Germinal center (tissue), 1 donor: ENCODE data around the gene NANOS1.
A peak's percentile ranks its signal among the peaks of the same experiment; 100 is the strongest.
"Not testable (repeated sequence)": the region's sequence is repeated elsewhere in the genome, so short reads cannot be mapped to it uniquely, and the experiment has no call there.

Experiments
- DNase-seq: peaks from one replicate; pipeline ENCODE4 v3.0.0; 2012; ENCODE audit warnings: mixed read lengths, low spot score

NANOS1 gene

DNA sequence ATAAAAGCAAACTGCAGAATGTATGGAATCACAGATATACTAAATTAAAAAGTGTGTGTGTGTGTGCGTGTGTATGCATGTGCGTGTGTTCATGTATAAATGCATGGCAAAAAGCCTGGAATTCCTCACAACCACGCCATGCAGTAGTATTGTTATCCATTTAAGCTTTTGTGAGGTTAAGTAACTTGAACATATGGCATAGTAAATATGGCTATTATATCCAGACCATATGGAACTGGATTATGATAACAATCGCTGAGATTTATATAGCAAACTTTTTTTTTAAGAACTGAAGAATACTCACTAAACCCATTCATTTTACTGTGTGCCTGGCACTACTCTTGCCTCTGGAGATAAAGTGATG is 22.3 kb upstream of the NANOS1 start:
- no peak for DNase-seq

DNA sequence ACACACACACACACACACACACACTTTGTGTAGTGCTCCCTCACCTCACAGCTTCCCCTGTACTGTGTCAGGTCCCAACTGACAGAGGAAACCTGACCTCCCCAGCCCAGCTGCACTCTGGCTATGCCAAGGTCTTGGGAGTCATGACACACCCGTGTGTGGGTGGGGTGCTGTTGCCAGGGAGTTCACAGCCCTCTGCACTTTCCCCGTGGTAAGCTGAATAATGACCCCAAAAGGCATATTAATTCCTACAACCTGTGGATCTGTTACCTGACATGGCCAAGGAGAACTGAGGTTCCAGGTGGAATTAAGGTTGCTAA is 8.9 kb upstream of the NANOS1 start:
- no peak for DNase-seq

DNA sequence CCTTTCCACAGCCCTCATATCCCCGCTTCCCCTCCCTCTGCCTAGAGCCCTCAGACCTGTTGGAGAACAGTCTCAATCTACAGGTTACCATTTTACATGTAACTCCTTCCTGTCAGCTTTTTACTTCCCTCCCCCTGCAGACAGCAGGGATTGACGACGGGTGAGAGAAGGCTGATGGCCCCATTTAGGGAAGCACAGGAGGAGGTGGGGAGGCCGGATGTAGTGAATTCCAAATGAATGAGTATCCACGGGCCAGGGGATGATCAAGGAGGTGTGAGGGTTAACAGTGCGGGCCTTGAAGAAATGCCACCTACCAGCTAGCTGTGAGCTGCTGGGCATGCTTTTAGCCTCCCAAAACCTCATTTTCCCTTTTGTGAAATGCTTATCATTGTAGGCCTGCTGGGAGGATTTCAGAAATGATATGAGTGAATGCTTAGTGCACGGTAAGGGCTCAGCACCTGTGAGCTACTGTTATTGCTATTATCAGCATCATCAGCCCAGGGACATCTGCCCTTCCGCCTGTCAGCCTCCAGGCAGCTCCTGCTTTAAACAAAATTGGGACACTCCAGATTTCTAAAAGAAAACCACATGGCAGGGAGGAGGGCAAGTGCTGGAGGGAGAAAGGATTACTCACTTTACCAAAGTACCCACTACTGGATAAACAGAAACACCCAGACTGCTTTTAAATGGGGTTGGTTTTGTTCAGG is 6.5 kb upstream of the NANOS1 start:
- DNase-seq, result no peak

DNA sequence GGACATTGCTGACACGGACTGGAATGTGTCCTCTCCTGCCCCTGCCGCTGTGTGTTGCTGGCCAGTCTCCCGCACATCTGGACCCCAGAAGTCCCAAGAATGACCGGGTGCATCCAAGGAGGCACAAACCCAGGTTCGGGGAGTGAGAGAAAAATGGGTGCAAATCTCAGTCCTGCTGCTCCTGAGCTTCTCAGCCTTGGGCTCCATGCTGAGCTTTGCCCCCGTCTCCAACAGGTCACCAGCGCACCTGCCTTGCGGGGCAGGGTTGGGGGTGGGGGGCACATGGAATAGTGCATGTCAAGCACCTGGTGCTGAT is 6.0 kb upstream of the NANOS1 start:
- DNase-seq, result no peak

GRCh38 chr10:119024882-119025281 is 4.6 kb upstream of the NANOS1 start:
- DNase-seq, result no peak

GRCh38 chr10:119025336-119025735 is 4.2 kb upstream of the NANOS1 start:
- DNase-seq, result no peak

DNA sequence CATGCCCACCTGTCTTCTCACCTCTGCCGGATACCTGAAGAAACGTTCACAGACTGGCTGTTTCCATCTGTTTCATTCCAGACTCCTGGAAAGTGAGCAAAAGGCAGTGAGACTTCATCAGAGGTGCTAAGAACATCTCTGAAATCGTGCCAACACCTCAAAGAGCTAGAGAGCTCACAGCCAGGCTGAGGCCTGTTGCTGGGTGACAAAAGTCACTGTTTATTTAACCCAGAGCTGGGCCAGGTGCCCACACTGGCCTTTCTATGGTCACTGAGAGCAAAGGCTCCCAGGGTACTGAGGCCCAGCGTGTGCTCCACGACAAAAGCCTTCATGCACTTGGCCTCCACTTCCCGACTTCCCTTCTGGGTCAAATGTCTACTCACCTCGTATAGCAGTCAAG is 3.7 kb upstream of the NANOS1 start:
- no peak for DNase-seq

DNA sequence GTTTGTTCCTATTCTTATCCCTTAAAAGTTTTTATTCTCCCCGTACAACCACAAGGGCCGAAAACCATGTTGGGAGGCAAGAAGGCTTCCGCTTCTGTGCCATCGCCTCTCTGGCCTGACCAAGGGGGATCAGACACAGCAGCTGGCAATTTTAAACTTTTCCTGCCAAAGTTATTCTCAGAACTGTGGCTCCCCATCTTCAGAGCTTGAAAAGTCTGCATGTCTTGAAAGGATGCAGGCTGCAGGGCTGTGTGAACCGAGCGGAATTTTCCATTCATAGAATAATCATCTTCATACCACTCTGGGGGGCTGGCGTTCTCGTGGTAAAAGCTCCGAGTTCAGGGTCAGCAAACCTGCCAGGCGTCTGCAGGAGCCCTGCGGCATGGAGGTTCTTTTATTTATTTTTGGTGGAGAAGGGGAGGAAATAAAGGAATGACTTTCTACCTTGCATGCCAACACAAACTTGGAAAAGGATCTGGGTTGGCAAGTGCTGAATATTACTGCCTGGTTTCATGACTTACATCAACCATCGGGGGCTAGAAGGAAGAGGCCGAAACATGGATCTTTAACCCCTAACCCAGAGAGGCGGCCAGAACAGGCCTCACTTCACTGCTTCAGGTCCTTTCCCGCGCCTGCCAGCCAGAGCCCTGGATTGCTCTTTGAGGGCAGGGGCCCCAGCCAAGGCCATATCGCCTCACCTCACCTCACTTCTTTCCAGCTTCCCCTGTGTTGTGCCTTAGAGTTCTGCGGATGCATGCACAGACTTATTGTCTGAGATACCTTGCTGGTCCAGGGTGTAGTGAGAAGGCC is 3.0 kb upstream of the NANOS1 start:
- no peak for DNase-seq

DNA sequence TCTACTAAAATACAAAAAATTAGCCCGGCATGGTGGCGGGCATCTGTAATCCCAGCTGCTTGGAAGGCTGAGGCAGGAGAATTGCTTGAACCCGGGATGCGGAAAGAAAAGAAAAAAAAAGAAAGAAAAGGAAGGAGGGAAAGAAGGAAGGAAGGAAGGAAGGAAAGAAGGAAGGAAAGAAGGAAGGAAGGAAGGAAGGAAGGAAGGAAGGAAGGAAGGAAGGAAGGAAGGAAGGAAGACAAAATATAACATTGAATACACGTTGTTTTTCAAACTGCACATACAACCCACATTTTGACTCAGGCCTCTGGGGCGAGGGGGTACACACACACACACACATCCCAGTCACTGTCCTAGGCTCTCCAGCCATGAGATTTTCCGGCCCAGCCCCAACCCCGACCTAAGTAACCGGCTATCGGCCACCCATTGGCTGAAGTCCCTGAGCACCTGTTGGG is 1.0 kb upstream of the NANOS1 start:
- not testable (repeated sequence) for DNase-seq

DNA sequence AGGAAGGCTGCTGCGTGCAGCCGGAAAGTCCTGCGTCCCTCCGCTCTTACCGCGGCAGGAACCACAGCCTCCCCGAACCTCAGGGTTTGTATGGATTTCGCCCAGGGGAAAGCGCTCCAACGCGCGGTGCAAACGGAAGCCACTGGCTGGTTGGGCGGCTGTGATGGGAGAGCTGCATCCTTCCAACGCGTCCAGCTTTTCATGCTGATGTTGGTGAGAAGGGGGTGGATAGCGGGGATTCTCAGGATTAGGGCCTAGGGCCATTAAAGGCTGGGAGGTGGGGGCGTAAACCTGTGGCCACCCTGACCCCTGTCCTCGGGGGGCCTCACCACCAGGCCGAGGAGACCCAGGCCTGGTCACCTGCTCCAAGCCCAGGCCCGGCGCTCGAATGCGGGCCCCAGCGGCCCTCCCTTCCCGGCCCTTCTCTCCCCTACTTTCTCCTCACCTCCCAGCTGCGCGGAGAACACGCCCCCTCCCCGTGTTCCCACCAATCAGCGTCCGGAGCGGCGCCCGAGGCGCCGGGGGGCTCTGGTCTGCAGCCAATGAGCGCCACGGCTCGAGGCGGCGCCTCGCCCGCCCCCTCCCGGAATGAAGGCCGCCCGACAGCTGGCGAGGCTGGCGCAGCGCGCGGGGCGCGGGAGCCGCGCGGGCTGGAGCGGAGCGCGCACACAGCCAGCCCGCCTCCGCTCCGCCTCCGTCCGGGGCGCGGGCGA is 458 bp upstream of the NANOS1 start:
- DNase-seq, result peak; percentile 97

DNA sequence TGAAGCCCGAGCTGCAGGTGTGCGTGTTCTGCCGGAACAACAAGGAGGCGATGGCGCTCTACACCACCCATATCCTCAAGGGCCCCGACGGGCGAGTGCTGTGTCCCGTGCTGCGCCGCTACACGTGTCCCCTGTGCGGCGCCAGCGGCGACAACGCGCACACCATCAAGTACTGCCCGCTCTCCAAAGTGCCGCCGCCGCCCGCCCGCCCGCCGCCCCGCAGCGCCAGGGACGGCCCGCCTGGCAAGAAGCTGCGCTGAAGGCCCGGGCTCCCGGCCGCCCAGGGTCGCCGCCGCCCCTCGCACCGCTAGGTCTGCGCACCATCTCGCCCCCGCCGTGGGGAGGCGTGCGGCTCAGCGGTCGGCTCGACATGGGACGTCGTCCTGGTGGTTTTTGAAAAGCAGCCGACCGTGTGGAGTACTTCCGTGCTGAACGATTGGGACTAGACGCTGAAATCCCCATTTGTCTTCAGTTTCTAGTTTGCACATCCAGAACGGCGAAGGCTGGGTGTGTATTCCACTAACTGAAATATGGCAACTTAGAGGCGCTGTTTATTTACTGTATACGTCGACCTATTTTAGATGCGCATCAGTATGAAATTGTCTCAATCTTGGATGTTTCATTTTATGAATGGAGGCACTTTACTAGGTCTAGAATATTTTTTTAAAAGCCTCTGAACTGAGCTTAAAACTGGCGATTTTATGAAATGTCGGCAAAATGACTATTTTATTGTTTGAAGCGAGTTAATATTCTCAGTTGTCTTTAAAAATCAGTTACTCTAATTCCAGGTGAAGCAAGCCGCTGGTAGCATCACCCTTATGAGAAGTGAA is 1.1 kb downstream of the NANOS1 start:
- peak; percentile 79 for DNase-seq

DNA sequence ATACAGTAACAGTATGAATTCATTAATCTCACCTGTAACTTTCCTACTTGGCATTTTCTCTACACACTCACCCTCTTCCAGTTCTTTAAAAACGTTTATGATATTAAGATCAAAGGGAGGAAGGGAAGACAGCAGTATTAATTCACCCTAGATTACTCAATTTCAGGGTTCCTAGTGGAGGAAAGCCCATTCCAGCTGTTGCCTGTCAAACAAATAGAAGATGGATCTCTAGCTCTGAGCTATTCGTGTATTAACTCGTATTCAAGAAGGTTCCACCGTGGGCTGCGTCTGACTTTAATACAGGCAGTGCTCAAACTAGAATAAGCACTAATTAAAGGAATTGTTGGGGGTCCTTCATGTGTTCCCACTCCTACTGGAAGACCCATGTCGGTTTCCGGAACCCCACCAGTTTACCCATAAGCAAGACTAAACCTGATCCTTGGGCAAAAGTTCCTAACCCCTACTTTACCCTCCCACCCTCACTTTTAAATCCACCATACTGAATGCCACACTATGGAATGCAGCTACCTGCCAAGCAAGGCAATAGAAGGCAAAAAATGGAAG is 2.1 kb downstream of the NANOS1 start:
- DNase-seq, result no peak

DNA sequence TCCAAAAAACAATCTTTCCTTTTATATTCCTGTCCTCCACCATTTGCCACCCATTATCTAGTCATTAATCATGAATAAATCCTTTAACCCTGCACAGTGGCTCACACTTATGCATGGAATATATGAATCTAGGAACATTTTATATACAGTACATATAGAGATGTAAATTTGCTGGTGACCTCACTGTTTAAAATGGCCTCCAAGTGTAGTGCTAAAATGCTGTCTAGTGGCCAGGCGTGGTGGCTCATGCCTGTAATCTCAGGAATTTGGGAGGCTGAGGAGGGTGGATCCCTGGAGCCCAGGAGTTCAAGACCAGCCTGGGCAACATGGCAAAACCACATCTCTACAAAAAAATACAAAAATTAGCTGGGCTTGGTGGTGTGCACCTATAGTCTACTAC is 9.6 kb downstream of the NANOS1 start:
- DNase-seq, result no peak

DNA sequence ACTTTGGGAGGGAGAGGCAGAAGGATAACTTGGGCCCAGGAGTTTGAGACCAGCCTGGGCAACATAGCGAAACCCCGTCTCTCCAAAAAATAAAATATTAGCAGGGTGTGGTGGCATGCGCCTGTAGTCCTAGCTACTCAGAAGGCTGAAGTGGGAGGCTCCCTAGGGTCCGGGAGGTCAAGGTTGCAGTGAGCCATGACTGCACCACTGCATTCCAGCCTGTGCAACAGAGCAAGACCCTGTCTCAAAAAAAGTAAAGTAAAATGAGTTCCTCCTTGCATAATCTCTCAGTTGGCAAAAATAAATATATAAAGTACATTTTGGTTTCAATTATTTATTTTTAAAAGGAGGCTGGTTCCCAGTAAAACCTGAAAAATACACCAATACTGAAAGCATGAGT is 11.8 kb downstream of the NANOS1 start:
- DNase-seq, result no peak

DNA sequence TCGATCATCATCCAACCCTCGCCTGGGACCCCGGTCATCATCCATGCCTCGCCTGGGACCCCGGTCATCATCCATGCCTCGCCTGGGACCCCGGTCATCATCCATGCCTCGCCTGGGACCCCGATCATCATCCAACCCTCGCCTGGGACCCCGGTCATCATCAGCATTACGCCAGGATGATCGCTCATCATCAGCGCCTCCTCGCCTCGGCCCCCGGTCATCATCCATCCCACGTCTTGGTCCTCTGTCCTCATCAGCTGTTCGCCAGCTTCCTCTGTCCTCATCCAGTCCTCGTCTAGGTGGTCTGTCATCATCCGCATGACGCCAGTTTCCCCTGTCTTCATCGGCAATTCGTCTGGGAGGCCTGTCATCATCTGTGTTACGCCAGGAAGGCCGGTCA is 12.7 kb downstream of the NANOS1 start:
- no peak for DNase-seq

DNA sequence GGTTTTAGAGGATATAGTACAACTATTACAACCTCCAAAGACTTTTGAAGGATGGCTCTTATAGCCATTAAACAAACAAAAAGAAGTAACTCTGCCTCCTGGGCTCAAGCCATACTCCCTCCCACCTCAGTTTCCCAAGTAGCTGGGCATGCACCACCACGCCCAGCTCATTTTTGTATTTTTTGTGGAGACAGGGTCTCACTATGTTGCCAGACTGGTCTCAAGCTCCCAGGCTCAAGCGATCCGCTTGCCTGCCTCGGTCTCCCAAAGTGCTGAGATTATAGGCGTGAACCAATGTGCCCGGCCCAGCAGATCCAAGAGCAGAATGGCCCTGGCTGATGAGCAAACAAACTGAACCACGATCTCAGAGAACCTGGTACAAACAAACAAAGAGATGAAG is 16.0 kb downstream of the NANOS1 start:
- no peak for DNase-seq

DNA sequence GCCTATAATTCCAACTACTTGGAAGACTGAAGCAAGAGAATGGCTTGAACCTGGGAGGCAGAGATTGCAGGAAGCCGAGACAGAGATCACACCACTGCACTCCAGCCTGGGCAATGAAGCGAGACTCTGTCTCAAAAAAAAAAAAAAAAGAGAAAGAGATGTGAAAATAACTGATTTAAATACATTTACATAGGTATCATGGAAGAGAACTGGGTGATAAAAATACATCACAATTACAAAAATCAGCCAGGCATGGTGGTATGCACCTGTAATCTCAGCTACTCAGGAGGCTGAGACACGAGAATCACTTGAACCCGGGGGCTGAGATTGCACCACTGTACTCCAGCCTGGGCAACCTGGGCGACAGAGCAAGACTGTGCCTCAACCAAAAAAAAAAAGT is 19.8 kb downstream of the NANOS1 start:
- peak; percentile 34 for DNase-seq

- DNase-seq, result no peak
Measured at GRCh38 chr10:119049777-119050176, 20.3 kb downstream of the NANOS1 start.

DNA sequence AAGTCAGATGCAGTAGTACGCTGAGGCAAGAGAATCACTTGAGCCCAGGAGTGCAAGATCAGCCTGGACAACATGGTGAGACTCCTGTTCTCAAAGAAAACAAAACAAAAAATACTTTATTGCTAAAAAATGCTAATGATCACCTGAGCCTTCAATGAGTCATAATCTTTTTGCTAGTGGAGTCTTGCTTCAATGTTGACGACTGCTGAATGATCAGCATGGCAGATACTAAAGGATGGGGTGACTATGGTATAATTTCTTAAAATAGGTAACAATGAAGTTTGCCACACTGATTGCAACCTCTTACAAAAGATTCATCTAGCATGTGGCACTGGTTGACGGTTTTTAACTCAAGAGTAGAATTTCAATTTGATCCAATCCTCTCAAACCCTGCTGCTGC is 22.3 kb downstream of the NANOS1 start:
- DNase-seq, result no peak

DNA sequence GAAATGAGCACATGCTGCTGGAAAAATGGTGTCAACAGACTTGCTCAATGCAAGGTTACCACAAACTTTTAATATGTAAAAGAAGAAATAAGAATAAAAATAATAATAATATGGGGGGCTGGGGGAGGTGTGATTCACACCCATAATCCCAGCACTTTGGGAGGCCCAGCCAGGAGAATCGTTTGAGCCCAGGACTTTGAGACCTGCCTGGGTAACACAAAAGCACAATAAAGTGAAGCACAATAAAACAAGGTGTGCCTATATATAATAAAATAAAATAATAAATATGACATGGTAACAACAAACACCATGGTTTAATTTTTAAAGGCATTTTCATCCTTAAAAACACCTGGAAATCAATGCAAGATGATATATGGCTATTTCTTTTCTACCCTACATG is 26.0 kb downstream of the NANOS1 start:
- DNase-seq, result no peak

GRCh38 chr10:119058010-119058409 is 28.5 kb downstream of the NANOS1 start:
- no peak for DNase-seq

DNA sequence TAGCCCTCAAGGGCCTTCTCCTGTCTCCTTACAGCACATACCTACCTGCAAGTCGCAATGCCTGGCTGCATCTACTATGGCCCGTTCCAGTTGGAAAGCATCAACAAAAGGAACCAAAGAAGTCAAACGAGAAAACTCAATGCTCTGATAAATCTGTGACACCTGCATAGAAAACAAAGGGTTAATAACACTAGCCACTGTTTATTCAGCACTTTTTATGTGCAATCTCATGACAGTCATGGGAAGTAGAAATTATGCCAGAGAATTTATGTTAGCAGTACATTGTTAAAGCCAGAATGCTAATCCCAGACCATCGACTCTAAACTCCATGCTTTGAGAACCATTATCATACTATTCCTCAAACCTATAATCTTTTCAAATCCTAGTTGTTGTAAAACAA is 30.0 kb downstream of the NANOS1 start:
- no peak for DNase-seq
